ENCODE data around the gene COX17.

DNA sequence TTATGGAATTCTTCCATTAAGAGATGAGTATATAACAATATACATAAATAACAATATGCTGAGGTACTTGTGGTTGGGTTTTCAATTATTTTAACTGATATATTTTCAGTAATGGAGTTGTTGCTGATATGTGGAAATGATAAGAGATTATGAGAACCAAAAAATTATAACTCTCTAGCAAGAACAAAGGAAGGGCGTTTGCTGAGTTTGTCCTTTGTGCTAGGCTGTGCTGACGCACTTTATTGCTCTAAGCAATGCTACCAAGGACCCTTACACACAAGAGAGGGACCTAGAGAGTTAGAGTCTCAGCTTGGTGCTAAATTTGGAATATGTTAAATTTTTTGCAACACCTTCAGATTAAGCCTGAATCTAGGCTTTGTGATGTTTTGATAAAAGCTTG is 49.7 kb upstream of the COX17 start:
- TF ChIP-seq, protein P1, sequence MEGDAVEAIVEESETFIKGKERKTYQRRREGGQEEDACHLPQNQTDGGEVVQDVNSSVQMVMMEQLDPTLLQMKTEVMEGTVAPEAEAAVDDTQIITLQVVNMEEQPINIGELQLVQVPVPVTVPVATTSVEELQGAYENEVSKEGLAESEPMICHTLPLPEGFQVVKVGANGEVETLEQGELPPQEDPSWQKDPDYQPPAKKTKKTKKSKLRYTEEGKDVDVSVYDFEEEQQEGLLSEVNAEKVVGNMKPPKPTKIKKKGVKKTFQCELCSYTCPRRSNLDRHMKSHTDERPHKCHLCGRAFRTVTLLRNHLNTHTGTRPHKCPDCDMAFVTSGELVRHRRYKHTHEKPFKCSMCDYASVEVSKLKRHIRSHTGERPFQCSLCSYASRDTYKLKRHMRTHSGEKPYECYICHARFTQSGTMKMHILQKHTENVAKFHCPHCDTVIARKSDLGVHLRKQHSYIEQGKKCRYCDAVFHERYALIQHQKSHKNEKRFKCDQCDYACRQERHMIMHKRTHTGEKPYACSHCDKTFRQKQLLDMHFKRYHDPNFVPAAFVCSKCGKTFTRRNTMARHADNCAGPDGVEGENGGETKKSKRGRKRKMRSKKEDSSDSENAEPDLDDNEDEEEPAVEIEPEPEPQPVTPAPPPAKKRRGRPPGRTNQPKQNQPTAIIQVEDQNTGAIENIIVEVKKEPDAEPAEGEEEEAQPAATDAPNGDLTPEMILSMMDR (IDR thresholded peaks at IDR 0.05 in 2 of 3, conservative IDR thresholded peaks at IDR 0.05 in 1 of 3; ENCODE audit: borderline replicate concordance in 1 of 3, insufficient read depth in 1 of 3, low read depth in 2 of 3, low read length in 2 of 3), result no peak
- TF ChIP-seq EZH2 (IDR thresholded peaks at IDR 0.05) (no peak), EZH2phosphoT487 (IDR thresholded peaks at IDR 0.05; ENCODE audit: borderline replicate concordance) (no peak), JUND (IDR thresholded peaks at IDR 0.05) (no peak), POLR2A (IDR thresholded peaks at IDR 0.05; ENCODE audit: borderline replicate concordance, extremely low read depth, insufficient read depth, insufficient read length) (no peak)
